Fibroblast of mammary gland (primary cell): ENCODE measurements around the gene GAB4.
"Not testable (repeated sequence)": the region's sequence is repeated elsewhere in the genome, so short reads cannot be mapped to it uniquely, and the experiment has no call there.

ENCODE experiments used
- DNase-seq: peaks from one replicate; pipeline ENCODE4 v3.0.0-alpha.2; 2010; ENCODE audit warnings: low read depth
- H3K4me3 ChIP-seq: 2 replicates; pipeline ENCODE4 v1.5.1; 2011; ENCODE audit warnings: low read depth, mild to moderate bottlenecking, low read length, moderate library complexity; ENCODE audit not compliant: control insufficient read depth
- CTCF ChIP-seq: conservative IDR thresholded peaks from 2 replicates; pipeline ENCODE4 v1.5.1; 2011; ENCODE audit warnings: low read depth, low read length, inconsistent platforms; ENCODE audit not compliant: control insufficient read depth, insufficient read depth

The GAB4 gene

GRCh38 chr22:17035246-17035645 is 27.2 kb upstream of the GAB4 start:
- TF ChIP-seq CTCF, result no peak
- no peak overlapping the region for H3K4me3 ChIP-seq
- no peak for DNase-seq

- not testable (repeated sequence) for H3K4me3 ChIP-seq, DNase-seq
These were observed 26.5 kb upstream of the GAB4 start for GRCh38 chr22:17034532-17034931.

GRCh38 chr22:17032277-17032676 is 24.3 kb upstream of the GAB4 start:
- H3K4me3 ChIP-seq, DNase-seq: not testable (repeated sequence)

GRCh38 chr22:17024380-17024779 is 16.4 kb upstream of the GAB4 start:
- not testable (repeated sequence) for DNase-seq, H3K4me3 ChIP-seq

GRCh38 chr22:17015552-17015951 is 7.5 kb upstream of the GAB4 start:
- not testable (repeated sequence) for H3K4me3 ChIP-seq

GRCh38 chr22:17014101-17014440 is 6.0 kb upstream of the GAB4 start:
- DNase-seq, H3K4me3 ChIP-seq: not testable (repeated sequence)

More at GRCh38 chr22:17015552-17015951, 7.5 kb upstream of the GAB4 start:
- not testable (repeated sequence) for DNase-seq

- TF ChIP-seq CTCF, result no peak
- no peak for DNase-seq
- no peak overlapping the region for H3K4me3 ChIP-seq
These were observed 5.5 kb upstream of the GAB4 start for GRCh38 chr22:17013396-17014100.

GRCh38 chr22:17012267-17012666 is 4.2 kb upstream of the GAB4 start:
- no peak overlapping the region for H3K4me3 ChIP-seq
- DNase-seq, result no peak
- no peak for TF ChIP-seq CTCF

- no peak overlapping the region for H3K4me3 ChIP-seq
- TF ChIP-seq CTCF, result no peak
- DNase-seq, result no peak
These were observed 1.7 kb upstream of the GAB4 start for GRCh38 chr22:17009640-17010291.
